Measurements from ENCODE around the gene POC1B.

GRCh38 chr12:89411234-89411633 is 114.6 kb downstream of the POC1B start:
- TF ChIP-seq POLR2A (IDR thresholded peaks at IDR 0.05; ENCODE audit: low read depth, low read length) (no peak), POLR2AphosphoS5 (IDR thresholded peaks at IDR 0.05; ENCODE audit: low read depth, low read length) (no peak), TAF1 (IDR thresholded peaks at IDR 0.05; ENCODE audit: low read depth, low read length) (no peak), POU2F2 (IDR thresholded peaks at IDR 0.05; ENCODE audit: low read depth, low read length) (no peak), PAX5 (IDR thresholded peaks at IDR 0.05; ENCODE audit: insufficient read depth, low read length, severe bottlenecking) (no peak)
